Posterior cingulate gyrus (tissue), 11 donors: ENCODE data around the gene POMGNT2.

Experiments
- DNase-seq, 10 donors: peaks; one replicate each; pipeline versions ENCODE4 v3.0.0 to v3.0.0-alpha.2; 2020 to 2021; ENCODE audit warnings: mixed read lengths in 3 of 10
- intact Hi-C: fragments of 100-400 bp; cut with DNase I; formaldehyde crosslinking; loops from one replicate; pipeline ENCODE4 v1.15.1; 2023

Gene POMGNT2

GRCh38 chr3:43105596-43106292 is at the start of gene POMGNT2:
Gene POMGNT2 (minus strand): TSS chr3:43106079. CDS start chr3:43081431, 24,648 bp downstream.
- intact Hi-C loops, result no loop called here
- peak; percentile 82 to 98 (median 88) for DNase-seq

GRCh38 chr3:43154980-43155379 is 49.1 kb upstream of the POMGNT2 start:
- no peak for DNase-seq
- intact Hi-C loops, result loop anchor here (2.0 kb wide), 1 partner anchor 194 kb away; no protein-coding TSS in a partner anchor

GRCh38 chr3:43153216-43154083 is 47.6 kb upstream of the POMGNT2 start:
- intact Hi-C loops, result loop anchor here (2.0 kb wide), 1 partner anchor 193 kb away; no protein-coding TSS in a partner anchor
- DNase-seq, result peak in 9 of 10 donors; percentile 22 to 88 (median 40)

DNA sequence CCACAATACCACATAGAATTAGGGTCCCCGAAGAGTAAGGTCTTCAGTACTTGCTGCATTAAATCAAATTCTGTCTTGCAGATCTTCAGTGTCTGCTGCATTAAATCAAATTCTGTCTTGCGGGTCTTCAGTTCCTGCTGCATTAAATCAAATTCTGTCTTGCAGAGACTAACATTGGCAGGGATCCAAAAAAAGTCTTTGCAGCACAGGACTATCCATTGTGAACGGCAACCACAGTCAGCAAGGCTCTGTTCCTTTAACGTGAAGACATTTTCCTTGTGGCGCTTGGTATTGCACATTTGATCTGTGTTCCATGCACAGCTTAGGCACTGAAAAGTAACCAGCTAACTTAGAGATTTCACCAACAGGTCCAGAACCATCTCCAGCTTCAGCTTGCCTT is 46.8 kb upstream of the POMGNT2 start:
- DNase-seq, result no peak
- intact Hi-C loops, result no loop called here

- intact Hi-C loops, result no loop called here
- no peak for DNase-seq
Measured at GRCh38 chr3:43148033-43148432, 42.2 kb upstream of the POMGNT2 start.

DNA sequence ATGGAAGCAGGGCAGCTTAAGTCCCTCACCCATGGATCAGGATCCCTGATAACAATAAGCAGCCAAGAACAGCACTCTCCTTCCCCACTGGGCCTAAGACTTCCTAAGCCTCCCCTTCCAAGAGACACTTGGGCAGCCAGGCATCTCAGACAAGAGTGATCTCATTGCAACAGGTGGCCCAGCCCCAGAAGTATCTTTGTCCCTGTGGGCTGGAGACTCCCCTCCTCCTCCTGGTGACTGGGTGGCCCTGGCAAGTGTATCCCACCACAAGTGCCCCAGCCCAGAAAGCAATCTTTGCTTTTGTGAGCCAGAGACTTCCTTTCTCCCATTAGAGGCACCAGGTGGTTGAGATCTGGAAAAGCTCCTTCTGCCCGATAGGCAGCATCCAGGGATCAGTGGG is 40.7 kb upstream of the POMGNT2 start:
- intact Hi-C loops, result no loop called here
- DNase-seq, result no peak

DNA sequence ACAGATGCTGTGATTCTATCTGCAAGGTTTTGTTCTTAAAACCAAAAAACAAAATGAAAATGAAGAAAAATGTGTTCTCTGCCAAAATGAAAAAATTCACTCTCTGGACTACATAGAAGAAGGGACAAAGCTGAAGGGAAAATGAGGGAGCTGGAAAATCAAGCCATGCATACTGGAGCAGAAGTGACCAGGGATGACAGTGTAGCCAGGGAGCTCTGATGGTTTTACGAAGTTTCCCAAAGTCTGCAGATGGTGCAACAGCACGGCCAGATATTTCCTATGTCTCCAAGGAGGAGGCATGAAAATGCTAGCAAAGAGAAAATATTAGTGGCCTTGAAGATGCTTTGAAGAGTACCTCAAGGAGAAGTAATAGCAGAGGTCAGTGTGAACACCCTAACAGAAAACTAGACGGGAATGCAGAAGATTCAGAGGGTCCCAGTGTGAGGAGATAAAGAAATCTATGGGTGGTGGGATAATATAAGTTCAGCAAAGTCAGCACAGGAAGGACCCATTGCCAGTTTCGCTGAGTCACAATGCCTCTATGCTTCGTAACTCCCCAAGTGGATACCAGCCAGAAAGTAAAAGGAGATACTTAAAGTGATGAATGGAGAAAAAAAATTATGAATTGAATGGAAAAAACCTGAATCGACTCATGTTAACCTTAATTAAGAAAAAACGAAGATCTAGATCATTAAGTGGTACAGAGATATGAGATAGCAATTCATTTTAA is 39.0 kb upstream of the POMGNT2 start:
- no peak for DNase-seq
- intact Hi-C loops, result no loop called here

- intact Hi-C loops, result no loop called here
- no peak for DNase-seq
Measured at GRCh38 chr3:43142472-43142871, 36.6 kb upstream of the POMGNT2 start.

- intact Hi-C loops, result no loop called here
- DNase-seq, result no peak
Measured at GRCh38 chr3:43138488-43139231, 32.8 kb upstream of the POMGNT2 start.

- DNase-seq, result no peak
- intact Hi-C loops, result no loop called here
Measured at GRCh38 chr3:43132870-43133636, 27.2 kb upstream of the POMGNT2 start.

GRCh38 chr3:43132193-43132592 is 26.3 kb upstream of the POMGNT2 start:
- DNase-seq, result no peak
- intact Hi-C loops, result no loop called here

- intact Hi-C loops, result no loop called here
Measured at GRCh38 chr3:43128464-43128863, 22.6 kb upstream of the POMGNT2 start.

GRCh38 chr3:43126536-43126935 is 20.7 kb upstream of the POMGNT2 start:
- intact Hi-C loops, result no loop called here
- DNase-seq, result no peak

More at GRCh38 chr3:43128464-43128863, 22.6 kb upstream of the POMGNT2 start:
- no peak for DNase-seq

DNA sequence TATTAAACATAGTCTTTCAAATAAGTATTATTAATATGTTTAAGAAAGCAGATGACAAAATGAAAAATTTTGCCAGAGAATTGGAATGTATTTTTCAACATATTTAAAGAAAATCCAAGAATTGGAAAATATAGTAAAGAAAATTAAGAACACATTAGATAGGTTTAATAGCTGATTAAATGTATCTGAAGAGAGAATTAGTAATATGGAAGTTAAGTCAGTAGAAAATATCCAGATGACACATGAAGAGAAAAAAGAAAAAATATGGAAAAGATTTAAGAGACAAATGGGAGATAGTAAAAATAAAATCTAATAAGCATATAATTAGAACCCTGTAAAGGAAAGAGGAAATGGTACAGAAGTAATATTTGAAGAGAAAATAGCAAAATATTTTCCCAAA is 18.0 kb upstream of the POMGNT2 start:
- no peak for DNase-seq
- intact Hi-C loops, result no loop called here

GRCh38 chr3:43120937-43121336 is 15.1 kb upstream of the POMGNT2 start:
- DNase-seq, result no peak
- intact Hi-C loops, result no loop called here

DNA sequence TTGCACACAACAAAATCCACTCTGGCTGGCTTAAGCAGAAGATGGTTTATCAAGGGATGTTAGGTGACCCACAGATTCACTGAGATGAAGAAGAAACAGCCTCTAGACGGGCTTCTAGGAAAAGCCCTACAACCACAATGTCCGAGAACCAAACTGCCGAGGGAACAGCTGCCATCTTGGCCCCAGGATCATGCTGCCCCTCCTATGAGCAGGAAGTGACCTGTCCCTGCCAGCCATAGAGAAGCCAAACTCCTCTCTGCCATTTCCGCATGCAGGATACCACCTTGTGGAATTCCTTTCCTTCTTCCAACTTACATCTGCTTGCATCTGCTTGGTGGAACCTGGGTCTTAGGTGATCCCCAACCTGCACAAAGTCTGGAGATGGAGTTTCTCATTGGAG is 11.4 kb upstream of the POMGNT2 start:
- intact Hi-C loops, result no loop called here
- no peak for DNase-seq

DNA sequence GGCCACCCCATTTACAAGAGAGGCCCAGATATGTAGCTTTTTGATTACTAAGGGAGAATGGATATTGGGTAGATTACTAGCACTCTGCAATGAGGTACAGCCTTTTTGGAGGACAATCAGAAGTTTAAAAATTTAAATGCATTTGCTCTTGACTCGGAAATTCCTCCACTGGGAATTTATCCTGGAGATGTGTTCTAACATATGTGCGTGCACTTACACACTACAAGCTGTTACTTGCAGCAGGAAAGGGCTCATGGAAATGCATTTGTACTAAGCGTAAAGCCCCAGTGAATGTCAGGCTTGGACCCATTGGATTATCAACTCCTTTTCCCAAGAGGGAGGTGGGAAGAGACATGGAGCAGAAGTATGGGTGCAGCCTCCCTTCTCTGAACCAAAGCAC is 7.8 kb upstream of the POMGNT2 start:
- intact Hi-C loops, result no loop called here

GRCh38 chr3:43106293-43106628 is 382 bp upstream of the POMGNT2 start:
- intact Hi-C loops, result no loop called here
- no peak for DNase-seq

More for the DNA sequence above, 7.8 kb upstream of the POMGNT2 start:
- DNase-seq, result no peak
